Right ventricle myocardium superior (tissue), 1 donor: ENCODE data around the gene SEL1L2. TPM values are rescaled to one million over a fixed set of nuclear protein-coding genes. Genes with fewer than 3 reads are reported as not detected.

ENCODE experiments used
- ATAC-seq: fragments of 200-7000 bp; cut with Tn5 transposase; one replicate; pipeline ENCODE4 v1.9.1; 2020; ENCODE audit warnings: mild to moderate bottlenecking; ENCODE audit not compliant: poor library complexity
- DNase-seq: peaks from one replicate; pipeline ENCODE4 v3.0.0-alpha.2; 2020
- intact Hi-C: fragments of 100-400 bp; cut with DNase I; formaldehyde crosslinking; loops from one replicate; pipeline ENCODE4 v1.11.2; 2022
- total RNA-seq: library from RNA; stranded (reverse); fragmentation: NEBNext Ultra II Directional; extraction: Animal tissue kit (Norgen Biotek cat#: 25700); gene quantifications from one replicate; pipeline ENCODE4 v1.2.1, GENCODE V29; 2021
- donor health status: DM: no; HTN: yes; CAD: no; lungs with severe emphysema.

SEL1L2 gene
- total RNA-seq, 1 donor from 2014 or later, result 0.43 TPM

GRCh38 chr20:13936781-13937576 lies 53.4 kb downstream of the SEL1L2 start:
- ATAC-seq (no peak), DNase-seq (no peak)
- intact Hi-C loops, result no loop called here

DNA sequence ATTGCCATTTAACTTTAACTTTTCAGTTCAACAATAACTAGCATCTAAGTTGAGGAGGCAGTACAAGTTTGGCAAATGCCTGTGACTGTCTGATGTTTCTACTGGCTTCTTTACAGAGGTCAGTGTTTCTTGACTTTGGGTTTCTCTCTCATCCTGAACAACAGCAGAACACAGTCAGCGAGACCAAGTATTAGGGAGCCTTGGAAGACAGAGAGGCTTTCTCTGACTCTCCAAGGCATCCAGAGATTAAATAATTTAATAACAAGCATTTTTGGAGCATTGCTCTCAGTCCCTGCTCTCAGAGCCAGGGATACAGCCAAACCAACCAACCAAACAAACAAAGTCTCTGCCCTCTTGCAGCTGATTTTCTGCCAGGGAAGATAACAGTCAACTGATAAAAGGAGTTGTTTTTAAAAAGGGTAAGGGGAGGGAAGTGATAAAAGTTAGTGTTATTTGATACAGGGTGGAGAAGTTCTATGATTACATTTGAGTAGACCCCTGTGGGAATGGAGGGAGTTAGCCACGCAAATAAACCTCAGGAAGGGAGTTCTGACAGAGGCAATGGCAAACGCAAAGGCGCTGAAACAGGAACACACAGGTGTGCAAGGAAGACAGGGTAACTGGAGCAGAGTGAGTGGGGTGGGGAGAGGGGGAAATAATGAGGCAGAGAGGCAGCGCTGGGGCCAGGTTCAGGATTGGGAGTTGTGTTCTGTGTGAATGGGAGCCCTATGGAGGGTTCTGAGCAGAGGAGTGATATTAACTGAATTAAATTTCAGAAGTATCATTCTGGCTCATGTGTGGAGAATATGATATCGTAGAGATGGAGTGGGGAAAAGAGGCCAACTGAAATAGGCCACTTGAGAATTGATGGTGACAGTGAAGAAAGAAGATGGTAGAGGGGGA lies 55.2 kb downstream of the SEL1L2 start:
- ATAC-seq, result no peak
- intact Hi-C loops, result no loop called here
- DNase-seq, result no peak

DNA sequence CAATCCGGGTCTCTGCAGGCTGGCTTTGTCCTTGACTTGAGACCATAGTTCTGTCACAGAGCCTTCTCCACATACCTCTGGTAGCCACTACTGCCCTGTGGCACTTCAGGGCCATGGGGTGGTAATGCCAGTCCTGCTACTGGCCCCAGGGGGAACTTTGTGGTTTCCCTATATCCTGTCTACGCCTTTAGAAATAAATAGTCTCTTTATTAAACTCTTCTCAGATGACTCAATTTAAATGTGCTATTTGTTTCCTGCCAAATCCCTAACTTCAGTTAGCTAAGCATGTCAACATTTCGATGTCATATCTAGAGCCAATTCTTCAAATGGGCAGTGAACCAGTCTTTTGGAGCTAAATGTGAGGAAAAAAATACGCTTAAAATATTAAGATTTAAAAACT lies 60.1 kb downstream of the SEL1L2 start:
- ATAC-seq, result no peak
- intact Hi-C loops, result no loop called here

DNA sequence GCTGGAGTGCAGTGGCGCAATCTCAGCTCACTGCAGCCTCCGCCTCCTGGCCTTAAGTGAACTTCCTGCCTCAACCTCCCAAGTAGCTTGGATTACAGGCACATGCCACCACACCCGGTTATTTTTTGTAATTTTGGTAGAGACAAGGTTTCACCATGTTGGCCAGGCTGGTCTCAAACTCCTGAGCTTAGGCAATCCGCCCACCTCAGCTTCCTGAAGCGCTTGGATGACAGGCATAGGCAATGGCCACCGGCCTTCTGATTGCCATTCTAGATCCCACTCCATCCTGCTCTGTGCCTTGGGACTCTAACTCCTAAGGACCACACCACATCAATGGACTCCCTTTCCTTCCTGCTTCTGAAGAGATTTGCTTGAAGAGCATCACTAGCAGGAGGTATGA lies 60.6 kb downstream of the SEL1L2 start:
- intact Hi-C loops, result no loop called here
- DNase-seq (no peak), ATAC-seq (no peak)

More for the DNA sequence above, 60.1 kb downstream of the SEL1L2 start:
- DNase-seq, result no peak

DNA sequence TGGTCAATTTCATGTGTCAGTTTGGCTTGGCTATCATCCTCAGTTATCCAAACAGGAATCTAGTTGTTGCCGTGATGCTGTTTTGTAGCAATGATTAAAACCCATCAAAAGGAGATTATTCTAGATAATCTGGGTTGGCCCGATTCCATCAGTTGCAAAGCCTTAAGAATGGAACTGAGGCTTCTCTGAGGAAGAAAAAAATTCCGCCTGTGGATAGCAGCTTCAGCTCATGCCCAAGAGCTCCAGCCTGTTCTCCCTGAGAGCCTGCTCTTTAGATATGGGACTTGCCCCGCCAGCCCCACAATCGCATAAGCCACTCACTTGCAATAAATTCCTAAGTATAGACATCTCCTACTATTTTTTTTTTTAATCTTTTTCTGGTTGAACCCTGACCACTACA lies 61.5 kb downstream of the SEL1L2 start:
- intact Hi-C loops, result no loop called here
- no peak for ATAC-seq
- DNase-seq, result no peak

DNA sequence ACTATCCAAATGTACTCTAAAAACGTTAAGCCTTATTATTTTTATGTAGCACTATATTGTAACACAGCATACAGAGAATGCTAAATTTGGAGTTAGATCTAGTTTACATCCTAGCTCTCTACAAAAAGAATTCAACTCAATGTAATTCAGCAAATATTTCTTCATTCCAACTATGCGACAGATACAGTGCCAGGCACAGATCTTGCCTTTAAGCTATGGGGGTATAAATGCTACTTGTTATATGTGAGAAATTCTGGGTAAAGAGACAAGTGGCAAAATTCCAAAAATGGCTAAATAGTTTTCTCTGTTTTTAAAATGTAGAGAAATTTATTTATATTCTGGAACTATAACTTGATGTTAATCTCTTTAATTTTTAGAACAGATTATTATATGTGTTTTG lies 63.2 kb downstream of the SEL1L2 start:
- no peak for DNase-seq
- intact Hi-C loops, result no loop called here
- no peak for ATAC-seq

DNA sequence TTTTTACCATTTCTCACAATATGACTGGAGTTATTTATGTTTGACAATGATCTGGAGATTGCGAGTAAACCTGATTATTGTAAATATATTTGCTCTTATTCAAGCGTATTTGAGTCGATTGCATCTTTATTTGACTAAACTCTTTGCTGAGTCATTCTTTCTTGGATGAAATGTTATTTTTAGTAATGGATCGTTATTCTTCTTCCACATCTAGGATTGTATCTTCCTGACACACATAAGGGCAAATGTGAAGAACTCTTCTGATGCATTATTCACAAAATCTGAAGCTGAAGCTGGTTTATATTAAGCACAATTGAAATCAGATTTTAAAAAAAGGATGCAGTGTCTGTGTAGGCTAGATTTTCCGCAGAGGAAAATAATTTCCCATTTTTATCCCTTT lies 68.2 kb downstream of the SEL1L2 start:
- intact Hi-C loops, result no loop called here
- DNase-seq, result no peak
- ATAC-seq, result no peak

GRCh38 chr20:13915284-13915683 lies 75.1 kb downstream of the SEL1L2 start:
- no peak for ATAC-seq
- no peak for DNase-seq
- intact Hi-C loops, result no loop called here

DNA sequence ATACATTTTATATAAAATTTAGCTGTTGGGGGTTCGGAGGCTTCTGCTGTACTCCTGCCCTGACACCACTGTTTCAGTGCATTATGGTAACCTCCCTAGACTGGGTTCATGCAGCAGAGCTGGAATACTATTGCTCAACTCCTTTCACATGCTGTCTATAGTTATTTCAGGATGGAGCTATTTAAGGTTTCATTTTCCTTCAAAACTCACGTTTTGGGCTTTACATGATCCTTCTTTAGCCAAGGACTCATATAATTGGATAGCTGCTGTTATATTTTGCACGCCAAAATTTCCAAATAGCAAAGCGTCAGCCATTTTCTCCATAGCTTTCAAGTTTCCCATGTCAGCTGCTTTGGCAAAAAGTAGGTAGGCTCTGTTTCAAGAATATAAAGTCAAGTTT lies 76.8 kb downstream of the SEL1L2 start:
- ATAC-seq (no peak), DNase-seq (no peak)
- intact Hi-C loops, result no loop called here

GRCh38 chr20:13913131-13913530 lies 77.3 kb downstream of the SEL1L2 start:
- intact Hi-C loops, result no loop called here
- DNase-seq (no peak), ATAC-seq (no peak)

- intact Hi-C loops, result no loop called here
- no peak for DNase-seq
- no peak for ATAC-seq
These were observed 79.9 kb downstream of the SEL1L2 start for GRCh38 chr20:13910492-13910891.

- ATAC-seq, result no peak
- intact Hi-C loops, result no loop called here
These were observed 81.3 kb downstream of the SEL1L2 start for GRCh38 chr20:13909067-13909466.

DNA sequence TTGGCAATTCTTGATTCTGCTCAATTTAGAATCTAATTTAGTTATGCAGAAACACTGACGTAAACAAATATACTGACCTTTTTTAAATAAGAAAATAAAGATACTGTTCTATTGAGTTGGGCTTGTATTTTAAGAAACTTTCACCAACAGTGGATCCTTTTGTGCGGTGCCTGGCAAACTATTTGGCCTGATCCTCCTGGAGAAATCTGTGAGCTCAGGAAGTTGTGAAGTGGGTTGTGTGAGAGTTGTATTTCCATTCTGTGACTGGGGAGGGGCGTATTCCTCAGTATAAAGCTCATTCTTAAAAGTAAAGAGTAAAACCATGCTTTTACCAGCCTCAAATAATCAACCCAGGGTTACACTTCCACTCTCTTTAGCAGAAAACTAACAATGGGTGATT lies 85.6 kb downstream of the SEL1L2 start:
- intact Hi-C loops, result no loop called here
- ATAC-seq (no peak), DNase-seq (no peak)

More at GRCh38 chr20:13909067-13909466, 81.3 kb downstream of the SEL1L2 start:
- no peak for DNase-seq

DNA sequence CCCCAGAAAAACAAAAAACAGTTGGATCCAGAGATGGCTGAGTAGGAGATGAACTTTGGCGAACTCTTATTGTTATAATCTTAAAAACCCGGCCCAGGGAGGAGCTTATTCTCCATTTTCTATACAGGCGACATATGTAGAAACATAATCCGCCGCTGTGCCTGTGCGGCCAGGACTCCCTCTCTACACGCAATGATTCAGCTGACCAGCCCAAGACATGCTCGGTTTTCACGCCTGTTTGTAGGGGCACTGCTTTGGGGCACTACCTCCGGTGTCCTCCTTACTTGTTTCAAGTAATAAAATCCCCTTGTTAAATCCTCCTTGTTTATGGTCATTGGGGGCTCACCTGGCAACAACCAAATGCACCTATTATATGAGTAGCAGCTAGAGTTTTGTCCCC lies 89.9 kb downstream of the SEL1L2 start:
- intact Hi-C loops, result no loop called here
- no peak for ATAC-seq
- no peak for DNase-seq

DNA sequence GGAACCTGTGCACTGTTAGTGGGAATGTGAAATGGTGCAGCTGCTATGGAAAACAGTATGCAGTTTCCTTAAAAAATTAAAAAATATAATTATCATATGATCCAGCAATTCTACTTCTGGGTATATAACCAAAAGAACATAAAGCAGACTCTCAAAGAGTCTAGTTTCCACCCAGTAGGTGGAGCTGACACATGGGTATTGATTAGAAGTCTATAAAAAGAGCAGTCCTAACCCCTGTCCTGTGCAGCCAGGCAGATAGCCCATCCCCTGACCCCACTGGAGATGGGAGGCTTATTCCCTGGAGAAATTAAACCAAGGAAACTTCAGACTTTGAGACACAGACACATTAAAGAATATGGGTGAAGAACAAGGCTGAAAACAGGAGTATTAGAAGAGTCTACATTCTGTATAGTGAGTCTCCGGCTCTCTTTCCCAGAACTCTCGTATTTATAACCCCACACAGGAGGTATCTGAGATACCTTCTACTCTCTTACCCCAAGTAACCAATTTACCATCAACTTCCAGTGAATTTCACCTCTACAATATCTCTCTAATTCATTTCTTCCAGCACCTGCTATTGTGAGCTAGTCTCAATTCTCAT lies 92.3 kb downstream of the SEL1L2 start:
- no peak for ATAC-seq
- intact Hi-C loops, result no loop called here

DNA sequence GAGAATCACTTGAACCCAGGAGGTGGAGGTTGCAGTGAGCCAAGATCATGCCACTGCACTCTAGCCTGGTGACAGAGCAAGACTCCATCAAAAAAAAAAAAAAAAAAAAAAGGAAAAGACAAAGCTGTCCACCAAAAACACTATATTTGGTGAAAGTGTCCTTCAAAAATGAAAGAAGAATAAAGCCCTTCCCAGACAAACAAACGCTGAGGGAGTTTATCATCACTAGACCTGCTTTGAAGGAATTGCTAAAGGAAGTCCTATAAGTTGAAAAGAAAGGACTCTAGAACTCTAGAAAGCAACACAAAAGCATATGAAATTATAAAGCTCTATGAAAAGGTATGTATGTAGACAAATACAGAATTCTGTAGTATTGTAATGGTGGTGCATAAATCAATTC lies 98.8 kb downstream of the SEL1L2 start:
- ATAC-seq (no peak), DNase-seq (no peak)
- intact Hi-C loops, result no loop called here

More for the DNA sequence above, 92.3 kb downstream of the SEL1L2 start:
- DNase-seq, result no peak

GRCh38 chr20:13884803-13885202 lies 105.6 kb downstream of the SEL1L2 start:
- ATAC-seq (no peak), DNase-seq (no peak)
- intact Hi-C loops, result no loop called here

- ATAC-seq, result no peak
- no peak for DNase-seq
These were observed 107.0 kb downstream of the SEL1L2 start for GRCh38 chr20:13883425-13883824.

DNA sequence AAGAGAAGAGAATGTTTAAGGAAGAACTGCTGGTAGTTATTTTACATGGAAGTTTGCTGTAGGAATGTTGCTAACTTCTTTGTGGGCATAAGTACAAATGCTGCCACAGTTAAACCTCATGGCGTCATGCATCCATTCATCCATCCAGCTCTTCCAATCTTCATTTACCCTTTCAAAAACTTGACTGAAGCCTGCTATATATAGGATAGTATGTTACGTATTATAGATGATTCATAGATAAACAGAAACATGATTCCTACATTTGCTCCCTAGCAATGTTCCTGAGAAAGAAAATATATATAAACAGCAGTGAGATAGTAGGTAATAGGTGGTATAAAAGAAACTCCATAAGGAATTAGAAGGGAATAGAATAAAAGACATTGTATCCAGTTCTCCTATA lies 111.8 kb downstream of the SEL1L2 start:
- intact Hi-C loops, result no loop called here
- no peak for ATAC-seq

More at GRCh38 chr20:13883425-13883824, 107.0 kb downstream of the SEL1L2 start:
- intact Hi-C loops, result no loop called here

More for the DNA sequence above, 111.8 kb downstream of the SEL1L2 start:
- no peak for DNase-seq
